ENCODE data around the gene CRYBA4.

DNA sequence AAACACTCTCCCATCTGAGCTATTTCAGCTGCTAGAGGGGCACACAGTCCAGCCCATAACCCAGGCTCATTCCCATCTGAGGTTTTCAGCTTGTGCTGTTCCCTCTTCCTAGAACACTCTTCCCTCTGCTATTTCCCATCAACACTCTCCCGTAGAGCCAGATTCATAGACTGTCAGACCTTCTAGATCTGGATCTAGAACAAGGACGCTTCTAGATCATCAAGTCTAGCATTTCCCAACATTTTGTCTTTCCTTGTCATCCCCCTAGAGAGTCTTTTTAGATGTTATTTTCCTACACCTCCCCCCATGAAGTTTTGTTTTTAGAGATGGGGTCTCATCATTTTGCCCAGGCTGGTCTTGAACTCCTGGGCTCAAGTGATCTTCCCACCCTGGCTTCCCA is 13.4 kb downstream of the CRYBA4 start:
- TF ChIP-seq EZH2 (IDR thresholded peaks at IDR 0.05; ENCODE audit: borderline replicate concordance, low read depth, low read length, severe bottlenecking) = no peak
- TF ChIP-seq, protein P1, sequence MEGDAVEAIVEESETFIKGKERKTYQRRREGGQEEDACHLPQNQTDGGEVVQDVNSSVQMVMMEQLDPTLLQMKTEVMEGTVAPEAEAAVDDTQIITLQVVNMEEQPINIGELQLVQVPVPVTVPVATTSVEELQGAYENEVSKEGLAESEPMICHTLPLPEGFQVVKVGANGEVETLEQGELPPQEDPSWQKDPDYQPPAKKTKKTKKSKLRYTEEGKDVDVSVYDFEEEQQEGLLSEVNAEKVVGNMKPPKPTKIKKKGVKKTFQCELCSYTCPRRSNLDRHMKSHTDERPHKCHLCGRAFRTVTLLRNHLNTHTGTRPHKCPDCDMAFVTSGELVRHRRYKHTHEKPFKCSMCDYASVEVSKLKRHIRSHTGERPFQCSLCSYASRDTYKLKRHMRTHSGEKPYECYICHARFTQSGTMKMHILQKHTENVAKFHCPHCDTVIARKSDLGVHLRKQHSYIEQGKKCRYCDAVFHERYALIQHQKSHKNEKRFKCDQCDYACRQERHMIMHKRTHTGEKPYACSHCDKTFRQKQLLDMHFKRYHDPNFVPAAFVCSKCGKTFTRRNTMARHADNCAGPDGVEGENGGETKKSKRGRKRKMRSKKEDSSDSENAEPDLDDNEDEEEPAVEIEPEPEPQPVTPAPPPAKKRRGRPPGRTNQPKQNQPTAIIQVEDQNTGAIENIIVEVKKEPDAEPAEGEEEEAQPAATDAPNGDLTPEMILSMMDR (IDR thresholded peaks at IDR 0.05; ENCODE audit: borderline replicate concordance, extremely low read depth, low read length, poor library complexity, severe bottlenecking) = no peak

Data from DND-41 (cell line).